HG03139 (cell line): Measurements from ENCODE around the gene HTT.
"Not testable (repeated sequence)": the region's sequence is repeated elsewhere in the genome, so short reads cannot be mapped to it uniquely, and the experiment has no call there.

Experiments used
- ATAC-seq: cut with Tn5 transposase; IDR thresholded peaks from one replicate; pipeline ENCODE4 v1.9.1; 2021; ENCODE audit not compliant: unreplicated experiment

The HTT gene

GRCh38 chr4:3118312-3118711, 43.8 kb downstream of the HTT start:
- ATAC-seq: no peak

GRCh38 chr4:3119464-3119863, 45.0 kb downstream of the HTT start:
- no peak for ATAC-seq

- no peak for ATAC-seq
These were observed 46.6 kb downstream of the HTT start for GRCh38 chr4:3121110-3121509.

- ATAC-seq: no peak
These were observed 47.1 kb downstream of the HTT start for GRCh38 chr4:3121596-3121995.

- no peak for ATAC-seq
These were observed 47.6 kb downstream of the HTT start for GRCh38 chr4:3122081-3122563.

- no peak for ATAC-seq
These were observed 48.7 kb downstream of the HTT start for GRCh38 chr4:3123181-3123671.

GRCh38 chr4:3124070-3124767, 49.7 kb downstream of the HTT start:
- no peak for ATAC-seq

- no peak for ATAC-seq
These were observed 52.6 kb downstream of the HTT start for GRCh38 chr4:3127112-3127511.

GRCh38 chr4:3128058-3128457, 53.6 kb downstream of the HTT start:
- ATAC-seq: no peak

- no peak for ATAC-seq
These were observed 54.5 kb downstream of the HTT start for GRCh38 chr4:3128976-3129375.

GRCh38 chr4:3130201-3130600, 55.7 kb downstream of the HTT start:
- ATAC-seq: no peak

- ATAC-seq: no peak
These were observed 56.3 kb downstream of the HTT start for GRCh38 chr4:3130826-3131225.

- no peak for ATAC-seq
These were observed 59.7 kb downstream of the HTT start for GRCh38 chr4:3134201-3134600.

- no peak for ATAC-seq
These were observed 60.9 kb downstream of the HTT start for GRCh38 chr4:3135155-3136011.

GRCh38 chr4:3136454-3136853, 62.0 kb downstream of the HTT start:
- no peak for ATAC-seq

- no peak for ATAC-seq
These were observed 63.4 kb downstream of the HTT start for GRCh38 chr4:3137908-3138307.

- ATAC-seq: no peak
These were observed 70.9 kb downstream of the HTT start for GRCh38 chr4:3145234-3145924.

GRCh38 chr4:3148926-3149325, 74.4 kb downstream of the HTT start:
- ATAC-seq: no peak

GRCh38 chr4:3151238-3151637, 76.8 kb downstream of the HTT start:
- ATAC-seq: not testable (repeated sequence)

GRCh38 chr4:3157366-3157765, 82.9 kb downstream of the HTT start:
- ATAC-seq: no peak

- ATAC-seq: no peak
These were observed 84.4 kb downstream of the HTT start for GRCh38 chr4:3158841-3159240.
